Measurements from ENCODE around the gene PNPLA7. TPM values are rescaled to one million over a fixed set of nuclear protein-coding genes. Genes with fewer than 3 reads are reported as not detected.

PNPLA7 gene
- total and polyA plus RNA-seq, 2 of the 4 experiments (the other 2 are of a cell fraction): under 0.01 to 0.89 TPM

- Histone ChIP-seq H3K4ac (ENCODE audit: low read depth, low read length) (no peak overlapping the region), H2BK120ac (ENCODE audit: low read depth, low read length) (no peak overlapping the region), H2BK20ac (ENCODE audit: low read depth, low read length) (no peak overlapping the region), H4K91ac (ENCODE audit: insufficient read depth, low read depth, low read length) (no peak overlapping the region), H2AFZ (replicated peaks; ENCODE audit: low read length, poor library complexity) (no peak overlapping the region), H3K9ac (ENCODE audit: low read depth, low read length) (no peak overlapping the region), H3K14ac (replicated peaks; ENCODE audit: low read depth, low read length) (no peak overlapping the region), H3K4me2 (ENCODE audit: low read depth, low read length) (no peak overlapping the region), H3K27ac (ENCODE audit: insufficient read depth, low read length) (no peak overlapping the region), H2BK5ac (ENCODE audit: low read depth, low read length, poor library complexity, severe bottlenecking) (no peak overlapping the region), H2AK9ac (replicated peaks; ENCODE audit: low read depth, low read length, poor library complexity) (no peak overlapping the region), H3K4me1 (ENCODE audit: control insufficient read depth, insufficient read depth, low read length) (no peaks in the 10 kb centered on the region), H3K9me3 (ENCODE audit: control insufficient read depth, insufficient read depth, low read length) (no peaks in the 10 kb centered on the region), H4K5ac (ENCODE audit: low read depth, low read length) (no peak overlapping the region), H3K4me3 (ENCODE audit: insufficient read depth, low read depth, low read length) (no peak overlapping the region), H2AK5ac (ENCODE audit: low read depth, low read length) (no peak overlapping the region), H2BK15ac (ENCODE audit: low read depth, low read length) (no peak overlapping the region), H4K8ac (ENCODE audit: low read depth in 2 of 2, low read length in 2 of 2) (no peak overlapping the region), H4K20me1 (ENCODE audit: insufficient read depth, low read length) (no peaks in the 10 kb centered on the region), H3K9me1 (ENCODE audit: insufficient read depth, low read length) (no peaks in the 10 kb centered on the region), H3K36me3 (ENCODE audit: control insufficient read depth, insufficient read depth, low read length) (no peaks in the 10 kb centered on the region), H3K23ac (ENCODE audit: low read depth, low read length) (no peak overlapping the region), H3K56ac (ENCODE audit: extremely low read depth, insufficient read depth, low read length) (no peak overlapping the region), H3K18ac (ENCODE audit: low read depth, low read length) (no peak overlapping the region), H3K79me1 (ENCODE audit: low read depth in 1 of 2, low read length in 2 of 2) (no peaks in the 10 kb centered on the region), H3K27me3 (ENCODE audit: control insufficient read depth, insufficient read depth, low read length) (peaks cover 12% of the 10 kb centered on the region)
- in situ Hi-C loops (cut with MboI; ENCODE audit: low sequenced_read_pairs) (no loop called here), dilution Hi-C loops (cut with HindIII; ENCODE audit: low sequenced_read_pairs, unreplicated experiment) (no loop called here), intact Hi-C loops (cut with micrococcal nuclease) (no loop called here)
- ChIA-PET CTCF (no interaction called here), POLR2A (ENCODE audit: unreplicated experiment) (no interaction called here)
- no TSS peak for BruUV-seq (replicated peaks)
- TF ChIP-seq NFE2L2 (IDR thresholded peaks at IDR 0.05; ENCODE audit: low read depth, low read length) (no peak), POLR2A (IDR thresholded peaks at IDR 0.05; ENCODE audit: low read depth, low read length) (no peak), USF2 (IDR thresholded peaks at IDR 0.05; ENCODE audit: low read depth, low read length) (no peak), MXI1 (IDR thresholded peaks at IDR 0.05; ENCODE audit: borderline replicate concordance, low read depth, low read length) (no peak), MAZ (IDR thresholded peaks at IDR 0.05; ENCODE audit: borderline replicate concordance, low read depth, low read length) (no peak), RFX5 (IDR thresholded peaks at IDR 0.05; ENCODE audit: low read depth, low read length) (no peak), CEBPB (IDR thresholded peaks at IDR 0.05; ENCODE audit: low read depth, low read length) (no peak), CHD1 (IDR thresholded peaks at IDR 0.05; ENCODE audit: low read depth, low read length) (no peak)
- TF ChIP-seq, protein P1, sequence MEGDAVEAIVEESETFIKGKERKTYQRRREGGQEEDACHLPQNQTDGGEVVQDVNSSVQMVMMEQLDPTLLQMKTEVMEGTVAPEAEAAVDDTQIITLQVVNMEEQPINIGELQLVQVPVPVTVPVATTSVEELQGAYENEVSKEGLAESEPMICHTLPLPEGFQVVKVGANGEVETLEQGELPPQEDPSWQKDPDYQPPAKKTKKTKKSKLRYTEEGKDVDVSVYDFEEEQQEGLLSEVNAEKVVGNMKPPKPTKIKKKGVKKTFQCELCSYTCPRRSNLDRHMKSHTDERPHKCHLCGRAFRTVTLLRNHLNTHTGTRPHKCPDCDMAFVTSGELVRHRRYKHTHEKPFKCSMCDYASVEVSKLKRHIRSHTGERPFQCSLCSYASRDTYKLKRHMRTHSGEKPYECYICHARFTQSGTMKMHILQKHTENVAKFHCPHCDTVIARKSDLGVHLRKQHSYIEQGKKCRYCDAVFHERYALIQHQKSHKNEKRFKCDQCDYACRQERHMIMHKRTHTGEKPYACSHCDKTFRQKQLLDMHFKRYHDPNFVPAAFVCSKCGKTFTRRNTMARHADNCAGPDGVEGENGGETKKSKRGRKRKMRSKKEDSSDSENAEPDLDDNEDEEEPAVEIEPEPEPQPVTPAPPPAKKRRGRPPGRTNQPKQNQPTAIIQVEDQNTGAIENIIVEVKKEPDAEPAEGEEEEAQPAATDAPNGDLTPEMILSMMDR (conservative IDR thresholded peaks at IDR 0.05; ENCODE audit: low read depth, low read length): no peak
- TF ChIP-seq, protein P2, sequence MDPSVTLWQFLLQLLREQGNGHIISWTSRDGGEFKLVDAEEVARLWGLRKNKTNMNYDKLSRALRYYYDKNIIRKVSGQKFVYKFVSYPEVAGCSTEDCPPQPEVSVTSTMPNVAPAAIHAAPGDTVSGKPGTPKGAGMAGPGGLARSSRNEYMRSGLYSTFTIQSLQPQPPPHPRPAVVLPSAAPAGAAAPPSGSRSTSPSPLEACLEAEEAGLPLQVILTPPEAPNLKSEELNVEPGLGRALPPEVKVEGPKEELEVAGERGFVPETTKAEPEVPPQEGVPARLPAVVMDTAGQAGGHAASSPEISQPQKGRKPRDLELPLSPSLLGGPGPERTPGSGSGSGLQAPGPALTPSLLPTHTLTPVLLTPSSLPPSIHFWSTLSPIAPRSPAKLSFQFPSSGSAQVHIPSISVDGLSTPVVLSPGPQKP (IDR thresholded peaks at IDR 0.05; ENCODE audit: borderline replicate concordance, low read depth, low read length): no peak
- no peak for ATAC-seq (ENCODE audit: low read depth)
- no peak for DNase-seq
- WGBS, 2 experiments (ENCODE audit: extremely low coverage in 2 of 2, insufficient read length in 1 of 2): 70% methylated on average over 15 of the region's 23 CpGs; no CpG with 5 or more reads in 1 of the 2 experiments
Measured at GRCh38 chr9:137465720-137466388, 84.3 kb downstream of the PNPLA7 start.

Data from IMR-90 (cell line).